ENCODE measurements around the gene ELP5.

Gene ELP5

GRCh38 chr17:7215652-7216180 lies 36.3 kb upstream of the ELP5 start:
- Histone ChIP-seq H3K4me3 (ENCODE audit: low read length) (peak overlapping the region; percentile 77), H3K27ac (ENCODE audit: low read depth, low read length) (peak overlapping the region; percentile 44), H3K27me3 (ENCODE audit: control insufficient read depth, low read length) (no peaks in the 10 kb centered on the region), H3F3A (ENCODE audit: control insufficient read depth, insufficient read depth) (peaks cover 10% of the 10 kb centered on the region), H3K4me1 (ENCODE audit: control insufficient read depth, low read length) (peaks cover 61% of the 10 kb centered on the region), H3K9me3 (ENCODE audit: control insufficient read depth, insufficient read depth, low read length) (no peaks in the 10 kb centered on the region), H3K4me2 (ENCODE audit: low read length) (peak overlapping the region; percentile 82), H3K9me2 (replicated peaks; ENCODE audit: control insufficient read depth, low read length) (no peaks in the 10 kb centered on the region), H3K79me2 (ENCODE audit: control insufficient read depth, low read length) (peaks cover 44% of the 10 kb centered on the region), H3K36me3 (ENCODE audit: control insufficient read depth, low read length) (peaks cover 2% of the 10 kb centered on the region; the same call in 1 of the 2 replicates), H4K20me1 (ENCODE audit: control insufficient read depth, insufficient read depth, low read depth, low read length) (no peaks in the 10 kb centered on the region)
- TF ChIP-seq EZH2phosphoT487 (IDR thresholded peaks at IDR 0.05; ENCODE audit: borderline replicate concordance, low read length) (no peak), CTCF (IDR thresholded peaks at IDR 0.05; ENCODE audit: low read depth, low read length, poor library complexity, severe bottlenecking) (no peak)

- Histone ChIP-seq H3K4me1 (ENCODE audit: control insufficient read depth, low read length) (peaks cover 68% of the 10 kb centered on the region), H3K9me2 (replicated peaks; ENCODE audit: control insufficient read depth, low read length) (no peaks in the 10 kb centered on the region), H4K20me1 (ENCODE audit: control insufficient read depth, insufficient read depth, low read depth, low read length) (0 out of 2 replicates have a peak, but pooled peaks cover 3% of the 10 kb centered on the region), H3K36me3 (ENCODE audit: control insufficient read depth, low read length) (peaks cover 10% of the 10 kb centered on the region), H3K27me3 (ENCODE audit: control insufficient read depth, low read length) (no peaks in the 10 kb centered on the region), H3K4me3 (ENCODE audit: low read length) (peak overlapping the region; percentile 77), H3K79me2 (ENCODE audit: control insufficient read depth, low read length) (peaks cover 44% of the 10 kb centered on the region), H3K27ac (ENCODE audit: low read depth, low read length) (peak overlapping the region; percentile 23; the same call in 1 of the 2 replicates), H3F3A (ENCODE audit: control insufficient read depth, insufficient read depth) (peaks cover 10% of the 10 kb centered on the region), H3K9me3 (ENCODE audit: control insufficient read depth, insufficient read depth, low read length) (no peaks in the 10 kb centered on the region), H3K4me2 (ENCODE audit: low read length) (peak overlapping the region; percentile 82)
- TF ChIP-seq EZH2phosphoT487 (IDR thresholded peaks at IDR 0.05; ENCODE audit: borderline replicate concordance, low read length) (no peak), CTCF (IDR thresholded peaks at IDR 0.05; ENCODE audit: low read depth, low read length, poor library complexity, severe bottlenecking) (no peak)
Observed at GRCh38 chr17:7216242-7217112, 35.5 kb upstream of the ELP5 start.

DNA sequence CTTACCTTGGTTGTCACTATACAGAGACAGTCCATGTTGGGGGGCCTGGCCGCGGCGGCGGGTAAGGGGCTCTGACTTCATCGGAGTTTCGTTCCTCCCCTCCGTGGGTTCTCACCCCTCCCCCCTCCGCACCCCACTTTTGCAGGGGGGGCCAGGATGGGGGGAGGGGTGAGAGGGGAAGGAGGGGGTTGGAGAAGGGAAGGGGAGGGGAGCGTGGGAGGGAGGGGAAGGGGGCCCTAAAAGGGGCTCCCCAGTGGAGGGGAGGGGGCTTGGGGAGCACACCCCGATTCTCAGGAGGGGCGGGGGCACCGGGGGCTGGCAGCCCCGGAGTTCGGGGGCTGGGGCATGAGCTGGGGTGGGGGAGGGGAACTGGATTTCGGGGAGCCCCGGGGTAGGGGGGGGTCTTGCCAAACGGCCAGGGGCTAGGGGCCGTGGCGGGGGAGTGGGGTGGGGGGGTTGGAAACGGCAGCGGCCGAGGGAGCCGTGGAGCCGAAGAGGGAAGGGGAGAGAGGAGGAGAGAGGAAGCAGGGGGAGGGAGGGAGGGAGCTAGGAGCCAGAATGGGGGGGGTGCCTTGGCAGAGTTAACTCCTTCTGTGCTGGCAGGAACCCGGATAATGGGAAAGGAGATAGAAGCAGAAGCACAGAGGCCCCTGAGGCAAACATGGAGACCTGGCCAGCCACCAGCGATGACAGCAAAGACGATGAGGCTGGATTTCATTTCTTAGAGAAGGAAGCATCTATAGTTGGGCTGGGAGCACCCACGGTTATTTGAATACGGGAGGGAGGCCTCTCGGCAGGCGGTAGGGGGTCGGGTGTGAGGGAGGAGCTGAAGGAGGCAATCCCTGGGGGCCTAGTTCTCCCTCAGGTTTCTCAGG lies 34.7 kb upstream of the ELP5 start:
- no peaks in the 10 kb centered on the region for H3K27me3 ChIP-seq (ENCODE audit: control insufficient read depth, low read length)

More for the DNA sequence above, 34.7 kb upstream of the ELP5 start:
- H3K4me2 ChIP-seq (ENCODE audit: low read length): peak overlapping the region; percentile 82
- no peaks in the 10 kb centered on the region for H3K9me2 ChIP-seq (replicated peaks; ENCODE audit: control insufficient read depth, low read length)
- H3K4me1 ChIP-seq (ENCODE audit: control insufficient read depth, low read length): peaks cover 71% of the 10 kb centered on the region
- H3K27ac ChIP-seq (ENCODE audit: low read depth, low read length): peak overlapping the region; percentile 66
- peaks cover 17% of the 10 kb centered on the region for H3K36me3 ChIP-seq (ENCODE audit: control insufficient read depth, low read length)
- H3K9me3 ChIP-seq (ENCODE audit: control insufficient read depth, insufficient read depth, low read length): no peaks in the 10 kb centered on the region
- H3K79me2 ChIP-seq (ENCODE audit: control insufficient read depth, low read length): peaks cover 38% of the 10 kb centered on the region
- no peak for TF ChIP-seq CTCF (IDR thresholded peaks at IDR 0.05; ENCODE audit: low read depth, low read length, poor library complexity, severe bottlenecking)
- no peak for TF ChIP-seq EZH2phosphoT487 (IDR thresholded peaks at IDR 0.05; ENCODE audit: borderline replicate concordance, low read length)
- H3K4me3 ChIP-seq (ENCODE audit: low read length): peak overlapping the region; percentile 77
- H3F3A ChIP-seq (ENCODE audit: control insufficient read depth, insufficient read depth): peaks cover 14% of the 10 kb centered on the region
- 0 out of 2 replicates have a peak, but pooled peaks cover 5% of the 10 kb centered on the region for H4K20me1 ChIP-seq (ENCODE audit: control insufficient read depth, insufficient read depth, low read depth, low read length)

All from DOHH2 (cell line).